GM12891 (cell line): ENCODE data around the gene MT1H.
"Not testable (repeated sequence)": the region's sequence is repeated elsewhere in the genome, so short reads cannot be mapped to it uniquely, and the experiment has no call there.

Source experiments
- PAX5 ChIP-seq: IDR thresholded peaks from 2 replicates; pipeline ENCODE4 v1.6.1; 2011; ENCODE audit warnings: low read length, moderate library complexity, mild to moderate bottlenecking; ENCODE audit not compliant: insufficient read depth, severe bottlenecking
- POLR2A ChIP-seq: IDR thresholded peaks from 2 replicates; pipeline ENCODE4 v1.6.1; 2011; ENCODE audit warnings: low read depth, low read length, control low read depth
- POLR2AphosphoS5 ChIP-seq: IDR thresholded peaks from 2 replicates; pipeline ENCODE4 v1.6.1; 2011; ENCODE audit warnings: low read depth, low read length, control low read depth
- POU2F2 ChIP-seq: IDR thresholded peaks from 2 replicates; pipeline ENCODE4 v1.6.1; 2011; ENCODE audit warnings: low read depth, mild to moderate bottlenecking, control low read depth, low read length, moderate library complexity
- SPI1 ChIP-seq: IDR thresholded peaks from 2 replicates; pipeline ENCODE4 v1.6.1; 2011; ENCODE audit warnings: low read depth, low read length, control low read depth
- TAF1 ChIP-seq: IDR thresholded peaks from 2 replicates; pipeline ENCODE4 v1.6.1; 2011; ENCODE audit warnings: low read depth, low read length, control low read depth

DNA sequence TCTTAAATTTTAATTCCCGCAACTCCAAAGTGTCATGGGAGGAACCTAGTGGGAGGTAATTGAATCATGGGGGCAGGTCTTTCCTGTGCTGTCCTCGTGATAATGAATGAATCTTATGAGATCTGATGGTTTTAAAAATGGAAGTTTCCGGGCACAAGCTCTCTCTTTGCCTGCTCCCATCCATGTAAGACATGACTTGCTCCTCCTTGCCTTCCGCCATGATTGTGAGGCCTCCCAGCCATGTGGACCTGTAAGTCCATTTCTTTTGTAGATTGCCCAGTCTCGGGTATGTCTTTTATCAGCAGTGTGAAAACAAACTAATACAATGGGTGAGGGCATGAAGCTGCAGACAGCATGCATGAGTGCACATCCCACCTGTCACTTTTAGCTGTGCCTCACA, 46.4 kb upstream of the MT1H start:
- TF ChIP-seq POLR2A, POLR2AphosphoS5, TAF1, SPI1, POU2F2, PAX5: not testable (repeated sequence)
